Thyroid gland (tissue), 4 donors: ENCODE measurements around the gene SRSF8.

Source experiments
- CTCF ChIP-seq, 6 experiments: fragments of 200-600 bp in 3 of 6; fragments of 450-650 bp in 3 of 6; sonication (generic) in 3 of 6; IDR thresholded peaks; one replicate each; pipeline ENCODE4 v1.5.1; 2016 to 2019; ENCODE audit warnings: antibody characterized with exemption in 6 of 6, mild to moderate bottlenecking in 2 of 6, inconsistent platforms in 1 of 6, moderate library complexity in 1 of 6
- POLR2A ChIP-seq, 2 donors: fragments of 450-650 bp; IDR thresholded peaks; one replicate each; pipeline ENCODE4 v1.6.1; 2017; ENCODE audit warnings: antibody characterized with exemption in 2 of 2, mild to moderate bottlenecking in 2 of 2, moderate library complexity in 1 of 2

GRCh38 chr11:95086836-95087570 lies 20.3 kb downstream of the SRSF8 start:
- TF ChIP-seq CTCF (IDR thresholded peaks at IDR 0.05) (no peak), POLR2A (IDR thresholded peaks at IDR 0.05) (no peak)
